ENCODE measurements around the gene GRID1. TPM values are rescaled to one million over a fixed set of nuclear protein-coding genes. Genes with fewer than 3 reads are reported as not detected.

The GRID1 gene
- polyA plus RNA-seq, 1 donor (not counting 4 experiments of a cell fraction or from before 2014, with no cell fraction given), result 0.01 TPM

DNA sequence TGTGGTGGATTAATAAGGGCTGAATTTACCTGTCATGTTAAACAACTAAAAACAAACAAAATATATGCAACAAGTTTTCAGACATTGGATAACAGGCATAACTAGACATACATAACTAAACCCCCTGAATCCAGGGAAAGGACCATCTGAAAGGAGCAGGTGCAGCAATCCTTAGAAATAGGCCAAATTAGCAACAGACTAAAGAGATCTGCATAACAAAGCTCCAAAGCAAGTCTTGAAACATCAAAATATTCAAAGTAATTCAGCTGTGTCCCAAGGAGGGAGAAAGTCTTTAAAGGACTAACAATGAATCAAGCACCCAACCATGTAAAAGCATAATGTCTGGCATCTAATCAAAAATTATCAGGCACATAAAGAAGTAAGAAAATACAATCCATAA, 475.1 kb downstream of the GRID1 start:
- FAIRE-seq (no peak), DNase-seq (ENCODE audit: low read depth, low spot score) (no peak)
- H3K79me2 ChIP-seq (ENCODE audit: control insufficient read depth, insufficient read depth, low read length), result no peaks in the 10 kb centered on the region
- dilution Hi-C loops (cut with MboI; ENCODE audit: extremely low pct_ligation_motif_present, low sequenced_read_pairs), result no loop called here
- no peak overlapping the region for H3K27ac ChIP-seq (ENCODE audit: control insufficient read depth, insufficient read depth, low read length)
- no peaks in the 10 kb centered on the region for H3K4me1 ChIP-seq (ENCODE audit: control insufficient read depth, extremely low read depth, insufficient read depth, low read length)
- H3K9ac ChIP-seq (ENCODE audit: control insufficient read depth, extremely low read depth, insufficient read depth, low read length), result no peak overlapping the region
- no peak overlapping the region for H2AFZ ChIP-seq (ENCODE audit: control insufficient read depth, low read length)
- no peaks in the 10 kb centered on the region for H3K9me1 ChIP-seq (ENCODE audit: control insufficient read depth, extremely low read depth, insufficient read depth, low read length)
- H4K20me1 ChIP-seq (ENCODE audit: control insufficient read depth, extremely low read depth, insufficient read depth, low read length), result no peaks in the 10 kb centered on the region
- no peaks in the 10 kb centered on the region for H3K27me3 ChIP-seq (ENCODE audit: control insufficient read depth, extremely low read depth, insufficient read depth, low read length)
- no peaks in the 10 kb centered on the region for H3K9me3 ChIP-seq (ENCODE audit: control insufficient read depth, low read depth, low read length)
- no peak overlapping the region for H3K4me2 ChIP-seq (ENCODE audit: control insufficient read depth, extremely low read depth, insufficient read depth, low read depth, low read length)
- no peak overlapping the region for H3K4me3 ChIP-seq (ENCODE audit: control insufficient read depth in 2 of 3, extremely low read depth in 1 of 3, insufficient read depth in 2 of 3, low read depth in 1 of 3, low read length in 3 of 3)
- TF ChIP-seq, protein P1, sequence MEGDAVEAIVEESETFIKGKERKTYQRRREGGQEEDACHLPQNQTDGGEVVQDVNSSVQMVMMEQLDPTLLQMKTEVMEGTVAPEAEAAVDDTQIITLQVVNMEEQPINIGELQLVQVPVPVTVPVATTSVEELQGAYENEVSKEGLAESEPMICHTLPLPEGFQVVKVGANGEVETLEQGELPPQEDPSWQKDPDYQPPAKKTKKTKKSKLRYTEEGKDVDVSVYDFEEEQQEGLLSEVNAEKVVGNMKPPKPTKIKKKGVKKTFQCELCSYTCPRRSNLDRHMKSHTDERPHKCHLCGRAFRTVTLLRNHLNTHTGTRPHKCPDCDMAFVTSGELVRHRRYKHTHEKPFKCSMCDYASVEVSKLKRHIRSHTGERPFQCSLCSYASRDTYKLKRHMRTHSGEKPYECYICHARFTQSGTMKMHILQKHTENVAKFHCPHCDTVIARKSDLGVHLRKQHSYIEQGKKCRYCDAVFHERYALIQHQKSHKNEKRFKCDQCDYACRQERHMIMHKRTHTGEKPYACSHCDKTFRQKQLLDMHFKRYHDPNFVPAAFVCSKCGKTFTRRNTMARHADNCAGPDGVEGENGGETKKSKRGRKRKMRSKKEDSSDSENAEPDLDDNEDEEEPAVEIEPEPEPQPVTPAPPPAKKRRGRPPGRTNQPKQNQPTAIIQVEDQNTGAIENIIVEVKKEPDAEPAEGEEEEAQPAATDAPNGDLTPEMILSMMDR (optimal IDR thresholded peaks at IDR 0.05 in 1 of 3, IDR thresholded peaks at IDR 0.05 in 1 of 3, conservative IDR thresholded peaks at IDR 0.05 in 1 of 3; ENCODE audit: extremely low read depth in 1 of 3, insufficient read depth in 2 of 3, low read length in 3 of 3), result no peak
- no peak for TF ChIP-seq EZH2 (IDR thresholded peaks at IDR 0.05; ENCODE audit: low read length)
- H3K36me3 ChIP-seq (ENCODE audit: control insufficient read depth in 2 of 2, extremely low read depth in 1 of 2, insufficient read depth in 2 of 2, low read length in 2 of 2), result no peaks in the 10 kb centered on the region

DNA sequence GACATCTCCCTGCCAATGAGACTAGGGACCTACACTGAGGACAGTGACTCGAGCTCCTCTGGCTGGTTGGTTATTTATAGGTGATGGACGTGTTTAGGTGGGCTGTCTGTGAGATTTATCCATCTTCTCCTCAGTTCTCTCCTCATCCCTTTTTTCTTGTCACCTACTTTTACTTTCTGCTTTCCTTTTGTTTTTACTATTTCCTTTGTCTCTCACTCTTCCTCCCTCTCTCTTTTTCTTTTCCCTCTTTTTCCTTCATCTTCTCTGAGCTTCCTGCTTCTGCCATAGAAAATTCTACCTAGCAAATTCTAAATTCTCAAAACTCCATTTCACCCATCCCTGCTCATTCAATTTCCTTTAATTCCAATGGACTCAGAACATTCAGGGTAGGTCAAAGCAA, 478.0 kb downstream of the GRID1 start:
- H3K4me1 ChIP-seq (ENCODE audit: control insufficient read depth, extremely low read depth, insufficient read depth, low read length), result no peaks in the 10 kb centered on the region
- no peak for DNase-seq (ENCODE audit: low read depth, low spot score)
- dilution Hi-C loops (cut with MboI; ENCODE audit: extremely low pct_ligation_motif_present, low sequenced_read_pairs), result no loop called here
- no peak overlapping the region for H3K9ac ChIP-seq (ENCODE audit: control insufficient read depth, extremely low read depth, insufficient read depth, low read length)
- no peaks in the 10 kb centered on the region for H3K36me3 ChIP-seq (ENCODE audit: control insufficient read depth in 2 of 2, extremely low read depth in 1 of 2, insufficient read depth in 2 of 2, low read length in 2 of 2)
- no peak overlapping the region for H3K4me3 ChIP-seq (ENCODE audit: control insufficient read depth in 2 of 3, extremely low read depth in 1 of 3, insufficient read depth in 2 of 3, low read depth in 1 of 3, low read length in 3 of 3)
- no peaks in the 10 kb centered on the region for H3K9me3 ChIP-seq (ENCODE audit: control insufficient read depth, low read depth, low read length)
- no peaks in the 10 kb centered on the region for H3K79me2 ChIP-seq (ENCODE audit: control insufficient read depth, insufficient read depth, low read length)
- TF ChIP-seq EZH2 (IDR thresholded peaks at IDR 0.05; ENCODE audit: low read length), result no peak
- TF ChIP-seq, protein P1 (optimal IDR thresholded peaks at IDR 0.05 in 1 of 3, IDR thresholded peaks at IDR 0.05 in 1 of 3, conservative IDR thresholded peaks at IDR 0.05 in 1 of 3; ENCODE audit: extremely low read depth in 1 of 3, insufficient read depth in 2 of 3, low read length in 3 of 3), result no peak
- H4K20me1 ChIP-seq (ENCODE audit: control insufficient read depth, extremely low read depth, insufficient read depth, low read length), result no peaks in the 10 kb centered on the region
- H3K27me3 ChIP-seq (ENCODE audit: control insufficient read depth, extremely low read depth, insufficient read depth, low read length), result no peaks in the 10 kb centered on the region
- H3K9me1 ChIP-seq (ENCODE audit: control insufficient read depth, extremely low read depth, insufficient read depth, low read length), result no peaks in the 10 kb centered on the region
- no peak overlapping the region for H3K27ac ChIP-seq (ENCODE audit: control insufficient read depth, insufficient read depth, low read length)
- H3K4me2 ChIP-seq (ENCODE audit: control insufficient read depth, extremely low read depth, insufficient read depth, low read depth, low read length), result no peak overlapping the region
- no peak for FAIRE-seq
- H2AFZ ChIP-seq (ENCODE audit: control insufficient read depth, low read length), result no peak overlapping the region
